ENCODE results near the gene ITGBL1.

Gene ITGBL1

DNA sequence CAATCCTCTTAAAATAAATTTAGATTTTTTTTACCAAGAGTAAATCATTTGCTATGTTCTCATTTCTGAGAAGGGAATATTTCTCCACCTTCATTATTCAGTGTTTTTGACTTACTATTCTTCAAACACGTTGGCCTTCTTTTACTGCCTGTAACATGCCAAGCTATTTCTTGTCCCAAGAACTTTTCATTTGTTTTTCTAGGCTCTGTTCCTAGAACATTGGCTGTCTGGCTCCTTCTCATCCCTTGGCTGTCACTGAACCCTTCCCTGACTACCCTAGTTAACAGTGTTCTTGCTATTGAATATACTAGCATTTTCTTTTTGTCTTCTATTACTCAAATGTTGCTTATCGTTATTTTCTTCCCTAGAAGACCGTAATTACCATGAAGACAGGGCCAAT lies 248.1 kb downstream of the ITGBL1 start:
- no peak for DNase-seq (ENCODE audit: low spot score)

GRCh38 chr13:101703081-101703480 lies 250.6 kb downstream of the ITGBL1 start:
- DNase-seq (ENCODE audit: low spot score) = no peak

GRCh38 chr13:101703838-101704237 lies 251.4 kb downstream of the ITGBL1 start:
- no peak for DNase-seq (ENCODE audit: low spot score)

DNA sequence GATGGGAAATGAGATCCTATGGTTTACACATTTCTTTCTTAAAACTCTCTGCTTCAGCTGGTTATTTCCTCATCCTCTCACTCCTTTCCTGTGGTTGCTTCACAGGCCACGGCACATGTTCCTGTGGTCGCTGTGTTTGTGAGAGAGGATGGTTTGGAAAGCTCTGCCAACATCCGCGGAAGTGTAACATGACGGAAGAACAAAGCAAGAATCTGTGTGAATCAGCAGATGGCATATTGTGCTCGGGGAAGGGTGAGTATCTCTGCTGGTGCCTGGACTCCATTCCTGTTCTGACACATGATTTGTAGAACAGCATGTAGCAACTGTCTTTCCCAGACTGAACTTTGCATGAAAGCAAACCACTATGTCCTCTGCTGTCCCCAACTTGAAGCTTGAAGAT lies 254.2 kb downstream of the ITGBL1 start:
- no peak for DNase-seq (ENCODE audit: low spot score)

GRCh38 chr13:101707659-101708058 lies 255.2 kb downstream of the ITGBL1 start:
- DNase-seq (ENCODE audit: low spot score) = no peak

GRCh38 chr13:101708115-101708514 lies 255.6 kb downstream of the ITGBL1 start:
- DNase-seq (ENCODE audit: low spot score) = no peak

- DNase-seq (ENCODE audit: low spot score) = no peak
These were observed 257.5 kb downstream of the ITGBL1 start for GRCh38 chr13:101709952-101710351.

GRCh38 chr13:101711307-101712025 lies 259.0 kb downstream of the ITGBL1 start:
- DNase-seq (ENCODE audit: low spot score) = no peak

GRCh38 chr13:101712026-101712348 lies 259.5 kb downstream of the ITGBL1 start:
- no peak for DNase-seq (ENCODE audit: low spot score)

DNA sequence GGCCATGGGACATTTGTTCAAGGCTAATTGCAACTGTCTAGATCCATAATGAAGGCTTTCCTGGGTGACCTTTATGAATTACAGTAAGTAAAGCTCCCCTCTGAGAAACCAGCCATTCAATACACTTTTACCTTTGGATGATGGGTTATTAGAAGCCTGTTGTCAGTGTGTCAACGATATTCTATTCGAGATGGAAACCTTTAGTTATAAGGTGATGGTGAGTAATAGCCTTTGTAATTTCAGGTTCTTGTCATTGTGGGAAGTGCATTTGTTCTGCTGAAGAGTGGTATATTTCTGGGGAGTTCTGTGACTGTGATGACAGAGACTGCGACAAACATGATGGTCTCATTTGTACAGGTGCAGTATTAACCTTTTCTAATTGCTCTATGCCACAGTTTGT lies 261.7 kb downstream of the ITGBL1 start:
- DNase-seq (ENCODE audit: low spot score) = no peak

DNA sequence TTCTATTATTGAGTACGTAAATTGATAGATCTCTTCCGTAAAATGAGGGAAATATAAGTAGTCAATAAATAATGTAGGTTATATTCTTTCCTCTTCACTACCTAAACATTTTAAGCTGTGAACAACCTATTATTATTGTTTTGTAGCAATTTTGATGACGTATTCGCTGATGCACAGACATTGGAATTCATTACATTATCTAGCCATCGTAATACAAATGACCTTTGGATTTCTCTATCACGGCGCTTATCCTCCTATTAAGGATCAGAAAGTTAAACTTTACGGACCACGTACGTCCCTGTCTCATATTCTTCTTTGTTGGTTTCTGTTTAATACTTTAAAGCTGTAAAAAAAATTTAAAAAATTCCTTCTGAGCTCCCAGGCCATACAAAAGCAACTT lies 264.9 kb downstream of the ITGBL1 start:
- no peak for DNase-seq (ENCODE audit: low spot score)

- no peak for DNase-seq (ENCODE audit: low spot score)
These were observed 266.0 kb downstream of the ITGBL1 start for GRCh38 chr13:101718496-101718895.

- DNase-seq (ENCODE audit: low spot score) = no peak
These were observed 274.2 kb downstream of the ITGBL1 start for GRCh38 chr13:101726681-101727080.

DNA sequence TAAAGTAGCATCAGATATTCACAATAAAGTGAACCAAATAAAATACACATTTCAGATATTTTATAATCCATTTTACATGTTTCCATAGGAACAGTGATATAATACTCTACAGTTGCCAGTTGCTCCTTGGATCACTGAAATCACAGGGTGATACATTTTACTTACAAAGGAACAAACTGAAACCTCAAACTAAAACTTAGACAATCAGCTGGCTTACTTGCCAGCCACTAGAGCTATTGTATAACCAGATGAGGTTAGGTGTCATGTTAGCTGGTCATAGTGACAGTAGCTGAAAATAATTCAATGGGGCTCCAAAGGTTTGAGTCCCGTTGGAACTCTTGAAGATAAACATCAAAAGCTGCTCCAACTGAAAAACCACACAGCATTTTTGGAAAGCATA lies 274.6 kb downstream of the ITGBL1 start:
- no peak for DNase-seq (ENCODE audit: low spot score)

- DNase-seq (ENCODE audit: low spot score) = no peak
These were observed 275.5 kb downstream of the ITGBL1 start for GRCh38 chr13:101728021-101728420.

DNA sequence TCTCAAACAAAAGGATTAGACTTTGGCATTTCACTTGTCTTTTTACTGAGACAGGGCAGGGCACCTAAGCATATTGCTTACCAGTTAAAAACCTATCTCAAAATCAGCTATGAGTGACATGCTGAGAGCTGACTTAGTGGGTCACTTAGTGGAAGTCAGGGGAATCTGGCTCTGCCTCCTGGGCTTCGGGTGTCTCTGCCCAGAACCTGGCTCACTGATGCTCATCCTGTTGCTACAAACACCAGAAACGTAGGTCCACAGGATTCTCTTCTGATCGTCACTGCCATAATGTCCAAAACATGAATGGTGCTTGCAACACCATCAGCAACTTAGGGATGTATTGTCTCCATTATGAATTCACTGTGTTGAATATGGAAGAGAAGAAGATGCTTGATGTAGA lies 276.1 kb downstream of the ITGBL1 start:
- no peak for DNase-seq (ENCODE audit: low spot score)

DNA sequence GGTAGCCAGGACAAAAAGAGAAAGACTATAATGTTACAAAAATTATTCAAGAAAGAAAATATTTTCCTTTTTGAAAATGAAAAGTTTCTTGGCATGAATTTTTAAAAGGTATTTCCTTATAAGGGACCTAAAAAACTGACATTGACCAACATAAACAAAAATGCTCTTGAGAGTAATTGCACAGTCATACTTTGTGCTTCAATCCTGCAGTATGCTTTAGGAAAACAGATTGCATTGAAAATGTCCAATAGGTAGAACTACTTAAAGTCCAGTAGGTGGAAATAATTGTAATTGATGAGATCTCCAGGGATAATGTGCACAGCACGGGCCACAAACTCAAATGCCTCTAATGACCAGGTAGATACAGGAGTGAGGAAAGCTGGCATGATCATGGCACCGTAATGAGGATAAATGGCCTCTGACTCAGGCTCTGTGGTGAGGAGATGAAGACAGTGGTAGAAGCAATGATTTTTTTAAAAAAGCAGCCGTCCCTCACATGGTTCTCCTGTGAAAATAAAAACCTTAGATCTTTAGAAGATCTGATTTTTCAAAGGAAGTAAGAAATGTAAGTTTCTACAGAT lies 278.0 kb downstream of the ITGBL1 start:
- no peak for DNase-seq (ENCODE audit: low spot score)

DNA sequence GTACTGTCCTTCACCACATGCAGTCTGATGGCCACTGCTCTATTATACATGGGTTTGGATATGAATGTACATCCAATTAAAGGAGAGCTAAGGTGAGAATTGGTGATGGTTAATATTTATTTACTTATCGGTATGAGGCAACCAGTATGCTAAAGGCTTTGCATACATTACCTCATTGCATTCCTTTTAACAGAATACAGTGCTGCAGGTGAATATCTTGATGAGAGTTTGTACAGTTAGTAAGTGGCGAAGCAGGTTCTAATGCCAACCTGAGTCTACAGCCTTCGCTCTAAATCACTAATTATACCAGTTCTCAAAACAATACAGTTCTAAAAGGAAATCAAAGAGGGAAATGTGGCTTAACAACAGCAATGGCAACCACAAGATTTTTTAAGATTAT lies 284.1 kb downstream of the ITGBL1 start:
- DNase-seq (ENCODE audit: low spot score) = no peak

GRCh38 chr13:101738336-101738735 lies 285.9 kb downstream of the ITGBL1 start:
- DNase-seq (ENCODE audit: low spot score) = no peak

DNA sequence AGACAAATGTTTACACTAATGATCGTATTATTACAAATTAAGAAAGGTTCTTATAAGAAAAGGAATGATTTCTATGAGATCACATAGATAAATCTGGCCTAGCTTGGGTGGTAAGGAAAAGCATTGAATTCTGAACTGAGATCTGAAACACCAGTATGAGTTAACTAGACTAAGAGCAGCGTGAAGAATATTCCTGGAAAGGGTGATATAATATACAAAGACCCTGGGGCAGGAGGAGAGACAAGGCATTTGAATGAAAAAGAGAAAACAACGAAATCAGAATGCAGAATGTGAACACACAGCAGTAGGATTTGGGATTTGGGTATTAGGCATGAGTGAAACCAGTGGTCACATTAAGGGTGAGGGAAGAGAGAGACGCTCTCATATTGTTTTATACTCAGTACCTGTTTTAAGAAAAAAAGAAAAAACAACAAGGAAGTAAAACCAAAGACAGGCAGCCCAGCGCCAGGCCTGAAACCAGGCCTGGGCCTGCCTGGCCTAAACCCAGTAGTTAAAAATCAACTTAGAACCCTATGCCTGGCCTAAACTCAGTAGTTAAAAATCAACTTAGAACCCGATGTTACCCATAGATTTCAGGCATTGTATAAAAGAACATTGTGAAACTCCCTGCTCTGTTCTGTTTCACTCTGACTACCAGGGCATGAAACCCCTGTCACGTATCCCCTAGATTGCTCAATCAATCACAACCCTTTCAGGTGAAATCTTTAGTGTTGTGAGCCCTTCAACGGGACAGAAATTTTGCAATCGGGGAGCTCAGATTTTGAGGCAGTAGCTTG lies 287.1 kb downstream of the ITGBL1 start:
- DNase-seq (ENCODE audit: low spot score) = no peak

DNA sequence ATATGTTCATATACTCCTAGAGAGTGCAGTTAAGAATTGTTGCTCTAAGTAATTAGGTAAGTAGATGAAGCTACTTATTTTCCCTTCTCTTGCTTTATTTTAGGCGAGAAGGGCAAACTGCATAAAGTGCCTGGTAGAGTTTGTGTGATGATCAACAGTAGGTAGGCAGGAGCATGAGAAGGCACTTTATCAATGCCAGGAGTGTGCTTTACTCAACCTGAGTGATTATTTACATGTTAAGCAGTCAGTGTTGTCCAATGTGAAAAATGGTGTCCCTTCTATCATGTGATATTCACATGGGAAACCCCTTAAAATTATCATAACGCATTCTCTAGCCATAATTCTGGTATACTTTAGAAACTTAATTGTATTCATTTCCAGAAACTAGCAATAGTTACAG lies 294.0 kb downstream of the ITGBL1 start:
- no peak for DNase-seq (ENCODE audit: low spot score)

GRCh38 chr13:101747039-101747438 lies 294.6 kb downstream of the ITGBL1 start:
- DNase-seq (ENCODE audit: low spot score) = no peak

DNA sequence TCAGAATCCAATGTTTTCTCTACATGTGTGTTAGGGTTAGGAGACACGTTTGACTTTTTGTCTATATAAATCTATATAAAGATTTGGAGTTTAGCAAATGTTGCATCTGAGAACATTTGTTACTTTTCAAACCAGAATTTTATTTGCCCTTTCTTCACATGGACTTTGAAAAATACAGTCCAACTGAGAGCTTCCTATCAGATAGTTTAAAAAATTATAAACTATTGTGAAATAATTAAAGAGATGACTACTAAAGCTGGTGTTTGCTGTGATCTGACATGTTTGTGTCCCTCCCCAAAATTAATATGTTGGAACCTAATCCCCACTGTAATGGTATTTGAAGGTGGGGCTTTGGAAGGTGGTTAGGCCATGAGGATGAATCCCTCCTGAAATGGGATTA lies 297.1 kb downstream of the ITGBL1 start:
- DNase-seq (ENCODE audit: low spot score) = no peak

All from hematopoietic multipotent progenitor cell treated with erythropoietin and hydrocortisone succinate and interleukin-3 and kit ligand, for 17 days (in vitro differentiated cells).